ENCODE results near the gene SDHB. TPM values are rescaled to one million over a fixed set of nuclear protein-coding genes. Genes with fewer than 3 reads are reported as not detected.

SDHB gene
- total RNA-seq, 1 experiment from 2014 or later, result 70.1 TPM

GRCh38 chr1:17098446-17099317, 44.9 kb upstream of the SDHB start:
- Mint-ChIP-seq H3K9me3 (ENCODE audit: low read depth, unreplicated experiment) (no peaks in the 10 kb centered on the region), H3K4me3 (ENCODE audit: low read depth, unreplicated experiment) (no peak overlapping the region), H3K36me3 (ENCODE audit: insufficient read depth, unreplicated experiment) (no peaks in the 10 kb centered on the region), H3K4me1 (ENCODE audit: low read depth, unreplicated experiment) (peaks cover 16% of the 10 kb centered on the region), H3K27ac (ENCODE audit: unreplicated experiment) (no peak overlapping the region), H3K27me3 (ENCODE audit: unreplicated experiment) (peaks cover 13% of the 10 kb centered on the region)
- BruUV-seq (replicated peaks), result no TSS peak
- DNase-seq, result no peak
- no peak for TF ChIP-seq CTCF (IDR thresholded peaks at IDR 0.05; ENCODE audit: unreplicated experiment)
- intact Hi-C loops (cut with micrococcal nuclease; ENCODE audit: unreplicated experiment), result no loop called here
- CTCF ChIA-PET, result interaction anchor here (0.7 kb wide), 1 partner anchor 1890 kb away, joined by 5 read pairs; no protein-coding TSS in a partner anchor

- peak overlapping the region; percentile 41 for H3K4me3 Mint-ChIP-seq (ENCODE audit: low read depth, unreplicated experiment)
- CTCF ChIA-PET, result interaction anchor here (0.7 kb wide), 1 partner anchor 1891 kb away, joined by 5 read pairs; no protein-coding TSS in a partner anchor
Measured at GRCh38 chr1:17097787-17098186, 44.0 kb upstream of the SDHB start.

GRCh38 chr1:17097147-17097546, 43.3 kb upstream of the SDHB start:
- Mint-ChIP-seq H3K27me3 (ENCODE audit: unreplicated experiment) (peaks cover 13% of the 10 kb centered on the region), H3K4me3 (ENCODE audit: low read depth, unreplicated experiment) (peak overlapping the region; percentile 41), H3K9me3 (ENCODE audit: low read depth, unreplicated experiment) (no peaks in the 10 kb centered on the region), H3K4me1 (ENCODE audit: low read depth, unreplicated experiment) (peaks cover 16% of the 10 kb centered on the region), H3K36me3 (ENCODE audit: insufficient read depth, unreplicated experiment) (no peaks in the 10 kb centered on the region), H3K27ac (ENCODE audit: unreplicated experiment) (no peak overlapping the region)
- DNase-seq, result no peak
- TF ChIP-seq CTCF (IDR thresholded peaks at IDR 0.05; ENCODE audit: unreplicated experiment), result no peak
- intact Hi-C loops (cut with micrococcal nuclease; ENCODE audit: unreplicated experiment), result no loop called here
- CTCF ChIA-PET, result interaction anchor here (0.5 kb wide), 1 partner anchor 9 kb away, joined by 3 read pairs; no protein-coding TSS in a partner anchor
- BruUV-seq (replicated peaks), result no TSS peak

More at GRCh38 chr1:17097787-17098186, 44.0 kb upstream of the SDHB start:
- H3K27ac Mint-ChIP-seq (ENCODE audit: unreplicated experiment), result no peak overlapping the region
- H3K36me3 Mint-ChIP-seq (ENCODE audit: insufficient read depth, unreplicated experiment), result no peaks in the 10 kb centered on the region
- peak; percentile 23 for DNase-seq
- intact Hi-C loops (cut with micrococcal nuclease; ENCODE audit: unreplicated experiment), result no loop called here
- H3K9me3 Mint-ChIP-seq (ENCODE audit: low read depth, unreplicated experiment), result no peaks in the 10 kb centered on the region
- H3K4me1 Mint-ChIP-seq (ENCODE audit: low read depth, unreplicated experiment), result peaks cover 16% of the 10 kb centered on the region
- peaks cover 13% of the 10 kb centered on the region for H3K27me3 Mint-ChIP-seq (ENCODE audit: unreplicated experiment)
- BruUV-seq (replicated peaks), result no TSS peak
- TF ChIP-seq CTCF (IDR thresholded peaks at IDR 0.05; ENCODE audit: unreplicated experiment), result no peak

- Mint-ChIP-seq H3K4me1 (ENCODE audit: low read depth, unreplicated experiment) (peaks cover 16% of the 10 kb centered on the region), H3K4me3 (ENCODE audit: low read depth, unreplicated experiment) (no peak overlapping the region), H3K27ac (ENCODE audit: unreplicated experiment) (no peak overlapping the region), H3K9me3 (ENCODE audit: low read depth, unreplicated experiment) (no peaks in the 10 kb centered on the region), H3K27me3 (ENCODE audit: unreplicated experiment) (peaks cover 13% of the 10 kb centered on the region), H3K36me3 (ENCODE audit: insufficient read depth, unreplicated experiment) (no peaks in the 10 kb centered on the region)
- BruUV-seq (replicated peaks), result no TSS peak
- CTCF ChIA-PET, result interaction anchor here (0.5 kb wide), 1 partner anchor 9 kb away, joined by 3 read pairs; no protein-coding TSS in a partner anchor
- intact Hi-C loops (cut with micrococcal nuclease; ENCODE audit: unreplicated experiment), result no loop called here
- TF ChIP-seq CTCF (IDR thresholded peaks at IDR 0.05; ENCODE audit: unreplicated experiment), result no peak
- no peak for DNase-seq
Measured at GRCh38 chr1:17096584-17096983, 42.8 kb upstream of the SDHB start.
